Esophagus muscularis mucosa (tissue), 3 donors: Measurements from ENCODE around the gene ATP6AP1.

Source experiments
- POLR2A ChIP-seq: fragments of 450-650 bp; IDR thresholded peaks from one replicate; pipeline ENCODE4 v1.6.1; 2017; ENCODE audit warnings: antibody characterized with exemption, moderate library complexity, mild to moderate bottlenecking, low read depth
- TF ChIP-seq, protein P1 (sequence below), 3 experiments: fragments of 200-600 bp in 2 of 3; fragments of 450-650 bp in 1 of 3; sonication (generic) in 2 of 3; IDR thresholded peaks; one replicate each; pipeline ENCODE4 v1.5.1; 2017 to 2019; ENCODE audit warnings: antibody characterized with exemption in 3 of 3, mild to moderate bottlenecking in 2 of 3, moderate library complexity in 1 of 3

DNA sequence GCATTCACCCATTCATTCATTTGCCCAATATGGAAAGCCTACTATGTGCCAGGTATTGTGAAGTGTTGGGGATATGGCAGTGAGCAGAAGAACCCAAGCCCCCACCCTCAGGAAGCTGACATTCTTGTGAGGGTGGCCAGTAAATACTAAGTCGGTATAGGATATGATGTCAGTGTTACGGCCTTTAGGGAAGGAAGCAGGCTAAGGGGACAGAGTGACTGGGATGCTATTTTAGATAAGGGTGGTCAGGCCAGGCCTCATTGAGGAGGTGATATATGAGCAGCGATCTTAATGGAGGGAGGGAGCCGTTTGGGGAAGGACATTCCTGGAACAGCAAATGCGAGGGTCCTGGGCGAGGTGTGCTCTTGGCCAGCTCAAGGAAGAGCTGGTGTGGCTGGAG is 2.0 kb downstream of the ATP6AP1 start:
- no peak for TF ChIP-seq POLR2A
- TF ChIP-seq, protein P1, sequence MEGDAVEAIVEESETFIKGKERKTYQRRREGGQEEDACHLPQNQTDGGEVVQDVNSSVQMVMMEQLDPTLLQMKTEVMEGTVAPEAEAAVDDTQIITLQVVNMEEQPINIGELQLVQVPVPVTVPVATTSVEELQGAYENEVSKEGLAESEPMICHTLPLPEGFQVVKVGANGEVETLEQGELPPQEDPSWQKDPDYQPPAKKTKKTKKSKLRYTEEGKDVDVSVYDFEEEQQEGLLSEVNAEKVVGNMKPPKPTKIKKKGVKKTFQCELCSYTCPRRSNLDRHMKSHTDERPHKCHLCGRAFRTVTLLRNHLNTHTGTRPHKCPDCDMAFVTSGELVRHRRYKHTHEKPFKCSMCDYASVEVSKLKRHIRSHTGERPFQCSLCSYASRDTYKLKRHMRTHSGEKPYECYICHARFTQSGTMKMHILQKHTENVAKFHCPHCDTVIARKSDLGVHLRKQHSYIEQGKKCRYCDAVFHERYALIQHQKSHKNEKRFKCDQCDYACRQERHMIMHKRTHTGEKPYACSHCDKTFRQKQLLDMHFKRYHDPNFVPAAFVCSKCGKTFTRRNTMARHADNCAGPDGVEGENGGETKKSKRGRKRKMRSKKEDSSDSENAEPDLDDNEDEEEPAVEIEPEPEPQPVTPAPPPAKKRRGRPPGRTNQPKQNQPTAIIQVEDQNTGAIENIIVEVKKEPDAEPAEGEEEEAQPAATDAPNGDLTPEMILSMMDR (IDR thresholded peaks at IDR 0.05), result no peak
